Choroid plexus epithelial cell (primary cell): ENCODE measurements around the gene ALK.

Source experiments
- DNase-seq: peaks from one replicate; pipeline ENCODE4 v3.0.0-alpha.2; 2010; ENCODE audit warnings: low read depth
- H3K4me3 ChIP-seq: 2 replicates; pipeline ENCODE4 v1.5.1; 2011; ENCODE audit warnings: low read depth, mild to moderate bottlenecking, control low read depth, low read length, moderate library complexity
- CTCF ChIP-seq: conservative IDR thresholded peaks from 2 replicates; pipeline ENCODE4 v1.5.1; 2011; ENCODE audit warnings: low read depth, mild to moderate bottlenecking, control low read depth, inconsistent platforms, low read length, moderate library complexity

Gene ALK

GRCh38 chr2:29723255-29724001 is 198.0 kb downstream of the ALK start:
- no peak for DNase-seq
- H3K4me3 ChIP-seq, result no peak overlapping the region
- TF ChIP-seq CTCF, result no peak

GRCh38 chr2:29719639-29720038 is 201.7 kb downstream of the ALK start:
- no peak overlapping the region for H3K4me3 ChIP-seq
- TF ChIP-seq CTCF, result no peak
- no peak for DNase-seq

- no peak for TF ChIP-seq CTCF
- no peak for DNase-seq
- H3K4me3 ChIP-seq, result no peak overlapping the region
Measured at GRCh38 chr2:29718076-29718686, 203.2 kb downstream of the ALK start.

GRCh38 chr2:29715655-29716054 is 205.7 kb downstream of the ALK start:
- no peak for DNase-seq
- no peak overlapping the region for H3K4me3 ChIP-seq
- TF ChIP-seq CTCF, result no peak

- peak; percentile 37 for TF ChIP-seq CTCF
- DNase-seq, result no peak
- H3K4me3 ChIP-seq, result no peak overlapping the region
Measured at GRCh38 chr2:29714333-29714732, 207.1 kb downstream of the ALK start.

- H3K4me3 ChIP-seq, result no peak overlapping the region
- no peak for TF ChIP-seq CTCF
- DNase-seq, result no peak
Measured at GRCh38 chr2:29706171-29706720, 215.1 kb downstream of the ALK start.

GRCh38 chr2:29705616-29706015 is 215.8 kb downstream of the ALK start:
- no peak for TF ChIP-seq CTCF
- DNase-seq, result no peak
- H3K4me3 ChIP-seq, result no peak overlapping the region
